OCI-LY3 (cell line): Measurements from ENCODE around the gene GADL1.

ENCODE experiments used
- EZH2phosphoT487 ChIP-seq: fragments of 200-600 bp; shearing (Covaris generic); IDR thresholded peaks from 2 replicates; pipeline ENCODE4 v1.6.1; 2018; ENCODE audit warnings: antibody characterized with exemption, mixed run types, low read depth
- TF ChIP-seq, protein P1 (sequence below): fragments of 200-600, 300-600 bp; sonication (generic); IDR thresholded peaks from 2 replicates; pipeline ENCODE4 v1.5.1; 2014; ENCODE audit warnings: antibody characterized with exemption, low read length, low read depth

DNA sequence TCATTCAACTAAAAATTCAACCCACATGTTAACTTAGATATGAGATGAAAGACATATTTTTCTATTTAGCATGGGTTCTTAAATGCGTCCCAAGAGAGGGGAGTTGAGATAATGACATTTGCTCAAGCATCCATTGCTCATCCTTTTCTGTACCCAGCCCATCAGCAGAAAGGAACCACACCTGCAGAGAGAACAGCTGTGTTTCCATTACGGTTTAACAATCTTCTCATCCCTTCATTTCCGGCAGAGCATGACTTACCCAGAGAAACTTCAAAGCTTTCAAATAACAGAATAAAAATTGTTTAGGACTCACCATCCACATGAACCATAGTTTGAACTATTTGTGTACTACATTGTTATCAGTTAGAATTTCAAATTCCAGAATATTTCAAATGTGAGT, 174.9 kb downstream of the GADL1 start:
- TF ChIP-seq, protein P1, sequence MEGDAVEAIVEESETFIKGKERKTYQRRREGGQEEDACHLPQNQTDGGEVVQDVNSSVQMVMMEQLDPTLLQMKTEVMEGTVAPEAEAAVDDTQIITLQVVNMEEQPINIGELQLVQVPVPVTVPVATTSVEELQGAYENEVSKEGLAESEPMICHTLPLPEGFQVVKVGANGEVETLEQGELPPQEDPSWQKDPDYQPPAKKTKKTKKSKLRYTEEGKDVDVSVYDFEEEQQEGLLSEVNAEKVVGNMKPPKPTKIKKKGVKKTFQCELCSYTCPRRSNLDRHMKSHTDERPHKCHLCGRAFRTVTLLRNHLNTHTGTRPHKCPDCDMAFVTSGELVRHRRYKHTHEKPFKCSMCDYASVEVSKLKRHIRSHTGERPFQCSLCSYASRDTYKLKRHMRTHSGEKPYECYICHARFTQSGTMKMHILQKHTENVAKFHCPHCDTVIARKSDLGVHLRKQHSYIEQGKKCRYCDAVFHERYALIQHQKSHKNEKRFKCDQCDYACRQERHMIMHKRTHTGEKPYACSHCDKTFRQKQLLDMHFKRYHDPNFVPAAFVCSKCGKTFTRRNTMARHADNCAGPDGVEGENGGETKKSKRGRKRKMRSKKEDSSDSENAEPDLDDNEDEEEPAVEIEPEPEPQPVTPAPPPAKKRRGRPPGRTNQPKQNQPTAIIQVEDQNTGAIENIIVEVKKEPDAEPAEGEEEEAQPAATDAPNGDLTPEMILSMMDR = no peak
- no peak for TF ChIP-seq EZH2phosphoT487
